ENCODE measurements around the gene DRGX. TPM values are rescaled to one million over a fixed set of nuclear protein-coding genes. Genes with fewer than 3 reads are reported as not detected.

The DRGX gene
- total RNA-seq, 1 donor from 2014 or later: not detected

- Mint-ChIP-seq H3K36me3 (ENCODE audit: low read depth, unreplicated experiment) (no peaks in the 10 kb centered on the region), H3K4me3 (ENCODE audit: unreplicated experiment) (no peak overlapping the region), H3K27ac (ENCODE audit: unreplicated experiment) (no peak overlapping the region), H3K4me1 (ENCODE audit: unreplicated experiment) (peaks cover 19% of the 10 kb centered on the region), H3K27me3 (ENCODE audit: unreplicated experiment) (peaks cover 3% of the 10 kb centered on the region), H3K9me3 (ENCODE audit: unreplicated experiment) (no peaks in the 10 kb centered on the region)
- no peak for TF ChIP-seq CTCF (IDR thresholded peaks at IDR 0.05; ENCODE audit: unreplicated experiment)
- DNase-seq (ENCODE audit: low spot score): no peak
These were observed 70.6 kb downstream of the DRGX start for GRCh38 chr10:49325131-49325915.

GRCh38 chr10:49324711-49325110 lies 71.2 kb downstream of the DRGX start:
- Mint-ChIP-seq H3K27me3 (ENCODE audit: unreplicated experiment) (peaks cover 3% of the 10 kb centered on the region), H3K9me3 (ENCODE audit: unreplicated experiment) (no peaks in the 10 kb centered on the region), H3K4me3 (ENCODE audit: unreplicated experiment) (no peak overlapping the region), H3K27ac (ENCODE audit: unreplicated experiment) (no peak overlapping the region), H3K36me3 (ENCODE audit: low read depth, unreplicated experiment) (no peaks in the 10 kb centered on the region), H3K4me1 (ENCODE audit: unreplicated experiment) (peaks cover 19% of the 10 kb centered on the region)
- no peak for TF ChIP-seq CTCF (IDR thresholded peaks at IDR 0.05; ENCODE audit: unreplicated experiment)
- DNase-seq (ENCODE audit: low spot score): peak; percentile 13

DNA sequence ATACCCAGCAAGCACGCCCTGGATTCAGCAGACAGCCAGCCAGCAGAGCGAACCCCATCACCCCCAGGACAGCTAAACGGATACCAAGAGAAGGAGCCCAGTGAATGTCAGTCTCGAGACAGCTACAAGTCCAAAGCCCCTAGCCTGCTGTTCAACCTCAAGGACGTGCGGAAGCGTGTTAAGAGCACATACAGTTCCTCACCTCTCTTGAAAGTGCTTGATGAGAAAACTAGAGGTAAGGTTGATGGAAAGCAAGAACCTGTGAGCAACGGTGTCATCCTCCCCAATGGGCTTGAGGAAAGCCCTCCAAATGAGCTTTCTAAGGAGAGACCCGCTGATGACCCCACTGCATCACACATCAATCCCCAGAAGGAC lies 72.0 kb downstream of the DRGX start:
- H3K4me1 Mint-ChIP-seq (ENCODE audit: unreplicated experiment): peaks cover 18% of the 10 kb centered on the region
- H3K27ac Mint-ChIP-seq (ENCODE audit: unreplicated experiment): no peak overlapping the region
- no peaks in the 10 kb centered on the region for H3K36me3 Mint-ChIP-seq (ENCODE audit: low read depth, unreplicated experiment)
- DNase-seq (ENCODE audit: low spot score): no peak
- no peak for TF ChIP-seq CTCF (IDR thresholded peaks at IDR 0.05; ENCODE audit: unreplicated experiment)
- peaks cover 3% of the 10 kb centered on the region for H3K27me3 Mint-ChIP-seq (ENCODE audit: unreplicated experiment)
- H3K9me3 Mint-ChIP-seq (ENCODE audit: unreplicated experiment): no peaks in the 10 kb centered on the region
- no peak overlapping the region for H3K4me3 Mint-ChIP-seq (ENCODE audit: unreplicated experiment)

GRCh38 chr10:49323171-49323895 lies 72.6 kb downstream of the DRGX start:
- no peaks in the 10 kb centered on the region for H3K36me3 Mint-ChIP-seq (ENCODE audit: low read depth, unreplicated experiment)
- H3K27ac Mint-ChIP-seq (ENCODE audit: unreplicated experiment): no peak overlapping the region
- peaks cover 3% of the 10 kb centered on the region for H3K27me3 Mint-ChIP-seq (ENCODE audit: unreplicated experiment)
- peaks cover 17% of the 10 kb centered on the region for H3K4me1 Mint-ChIP-seq (ENCODE audit: unreplicated experiment)
- no peaks in the 10 kb centered on the region for H3K9me3 Mint-ChIP-seq (ENCODE audit: unreplicated experiment)
- no peak for DNase-seq (ENCODE audit: low spot score)
- H3K4me3 Mint-ChIP-seq (ENCODE audit: unreplicated experiment): no peak overlapping the region
- no peak for TF ChIP-seq CTCF (IDR thresholded peaks at IDR 0.05; ENCODE audit: unreplicated experiment)

Measured in endothelial cell (in vitro differentiated cells).